SK-N-SH (cell line): Measurements from ENCODE around the gene NSDHL. TPM values are rescaled to one million over a fixed set of nuclear protein-coding genes. Genes with fewer than 3 reads are reported as not detected.

Source experiments
- CTCF ChIA-PET: fragments of 300-600, 350-600 bp; formaldehyde crosslinking; extraction: SDS; loops from one replicate; lab custom pipeline; 2021; lab: Yijun Ruan, JAX
- POLR2A ChIA-PET: fragments of 350-600 bp; sonication (Branson Sonifier 250); formaldehyde crosslinking; extraction: SDS; loops from one replicate; lab custom pipeline; 2020; ENCODE audit warnings: antibody characterized with exemption, inconsistent platforms; lab: Yijun Ruan, JAX
- DNase-seq: peaks from one replicate; pipeline ENCODE4 v3.0.0; 2012
- H2AFZ ChIP-seq: fragments of 200-600 bp; sonication (generic); 2 replicates; pipeline ENCODE4 v1.8.1; 2016; ENCODE audit warnings: antibody characterized with exemption, mild to moderate bottlenecking, low read depth
- H3F3A ChIP-seq: fragments of 200-600 bp; sonication (generic); replicated peaks from 2 replicates; pipeline ENCODE3; 2016; ENCODE audit warnings: antibody characterized with exemption, mild to moderate bottlenecking; ENCODE audit not compliant: insufficient read depth
- H3K27ac ChIP-seq, 2 experiments: fragments of 200-500 bp in 1 of 2; fragments of 200-600 bp in 1 of 2; sonication (Bioruptor generic) in 1 of 2; sonication (generic), shearing (Covaris generic) in 1 of 2; 2 replicates each; pipeline versions ENCODE4 v1.5.1 to v1.6.1; 2014 to 2016; ENCODE audit warnings: low read depth in 2 of 2, inconsistent platforms in 1 of 2, low read length in 1 of 2, mild to moderate bottlenecking in 1 of 2, mixed read lengths in 1 of 2
- H3K27me3 ChIP-seq: fragments of 200-600 bp; sonication (generic), shearing (Covaris generic); 2 replicates; pipeline ENCODE4 v1.6.1; 2016; ENCODE audit warnings: mixed run types; ENCODE audit not compliant: insufficient read depth
- H3K36me3 ChIP-seq, 2 experiments: fragments of 200-500 bp in 1 of 2; fragments of 200-600 bp in 1 of 2; sonication (Bioruptor generic) in 1 of 2; sonication (generic) in 1 of 2; replicated peaks in 1 of 2; 2 replicates each; pipeline versions ENCODE3 to v1.5.1; 2014 to 2016; ENCODE audit warnings: low read length in 1 of 2, mild to moderate bottlenecking in 1 of 2; ENCODE audit not compliant: insufficient read depth in 2 of 2, control insufficient read depth in 1 of 2
- H3K4me1 ChIP-seq, 2 experiments: fragments of 200-500 bp in 1 of 2; fragments of 200-600 bp in 1 of 2; sonication (Bioruptor generic) in 1 of 2; sonication (generic), shearing (Covaris generic) in 1 of 2; 2 replicates each; pipeline versions ENCODE4 v1.5.1 to v1.6.1; 2014 to 2016; ENCODE audit warnings: low read depth in 1 of 2, low read length in 1 of 2, mixed run types in 1 of 2; ENCODE audit not compliant: insufficient read depth in 2 of 2, control insufficient read depth in 1 of 2
- H3K4me2 ChIP-seq: fragments of 200-600 bp; sonication (generic), shearing (Covaris generic); 2 replicates; pipeline ENCODE4 v1.6.1; 2017; ENCODE audit warnings: mixed run types
- H3K4me3 ChIP-seq, 2 experiments: fragments of 200-500 bp in 1 of 2; fragments of 200-600 bp in 1 of 2; sonication (Bioruptor generic) in 1 of 2; sonication (generic), shearing (Covaris generic) in 1 of 2; 2 replicates each; pipeline versions ENCODE4 v1.5.1 to v1.8.1; 2014 to 2016; ENCODE audit warnings: low read depth in 2 of 2, inconsistent platforms in 1 of 2, low read length in 1 of 2, mild to moderate bottlenecking in 1 of 2, mixed read lengths in 1 of 2, moderate library complexity in 1 of 2
- H3K79me2 ChIP-seq: fragments of 200-600 bp; sonication (generic); 2 replicates; pipeline ENCODE4 v1.8.1; 2017; ENCODE audit warnings: mild to moderate bottlenecking; ENCODE audit not compliant: insufficient read depth
- H3K9ac ChIP-seq: fragments of 200-600 bp; sonication (generic); 2 replicates; pipeline ENCODE4 v1.6.1; 2017; ENCODE audit warnings: mixed run types
- H3K9me2 ChIP-seq: fragments of 200-600 bp; sonication (generic); 2 replicates; pipeline ENCODE4 v1.6.1; 2017; ENCODE audit warnings: mixed run types
- H3K9me3 ChIP-seq: fragments of 200-600 bp; sonication (generic); 2 replicates; pipeline ENCODE4 v1.6.1; 2017; ENCODE audit warnings: mixed run types, mild to moderate bottlenecking, moderate library complexity
- H4K20me1 ChIP-seq: fragments of 200-600 bp; sonication (generic); 2 replicates; pipeline ENCODE4 v1.6.1; 2017; ENCODE audit warnings: mild to moderate bottlenecking, mixed run types; ENCODE audit not compliant: insufficient read depth
- EZH2phosphoT487 ChIP-seq: fragments of 200-600 bp; sonication (generic); IDR thresholded peaks from 2 replicates; pipeline ENCODE4 v1.6.1; 2017; ENCODE audit warnings: low read depth, mixed run types, mild to moderate bottlenecking, antibody characterized with exemption, moderate library complexity, borderline replicate concordance
- FOSL2 ChIP-seq: IDR thresholded peaks from 2 replicates; pipeline ENCODE4 v1.4.0; 2012; ENCODE audit warnings: low read depth, mild to moderate bottlenecking, moderate library complexity, borderline replicate concordance
- FOXM1 ChIP-seq: IDR thresholded peaks from 2 replicates; pipeline ENCODE4 v1.4.0; 2012; ENCODE audit warnings: low read depth, mild to moderate bottlenecking
- GABPA ChIP-seq: IDR thresholded peaks from 2 replicates; pipeline ENCODE4 v1.4.0; 2012; ENCODE audit warnings: low read depth, mild to moderate bottlenecking
- JUND ChIP-seq: IDR thresholded peaks from 2 replicates; pipeline ENCODE4 v1.4.0; 2012
- MEF2A ChIP-seq: IDR thresholded peaks from 2 replicates; pipeline ENCODE4 v1.4.0; 2012; ENCODE audit warnings: low read depth, borderline replicate concordance
- MXI1 ChIP-seq: IDR thresholded peaks from 2 replicates; pipeline ENCODE4 v1.6.1; 2012; ENCODE audit warnings: mild to moderate bottlenecking, low read depth, low read length, improper control_type of control experiment
- NRF1 ChIP-seq: IDR thresholded peaks from 2 replicates; pipeline ENCODE4 v1.6.1; 2012; ENCODE audit warnings: low read depth, mild to moderate bottlenecking, low read length
- RAD21 ChIP-seq: IDR thresholded peaks from 2 replicates; pipeline ENCODE4 v1.6.1; 2012; ENCODE audit warnings: mild to moderate bottlenecking, low read length
- RFX5 ChIP-seq: IDR thresholded peaks from 2 replicates; pipeline ENCODE4 v1.6.1; 2012; ENCODE audit warnings: mild to moderate bottlenecking, improper control_type of control experiment, low read length
- SIN3A ChIP-seq: IDR thresholded peaks from 2 replicates; pipeline ENCODE4 v1.6.1; 2012; ENCODE audit warnings: low read depth, mild to moderate bottlenecking, low read length, moderate library complexity, borderline replicate concordance
- SMC3 ChIP-seq: IDR thresholded peaks from 2 replicates; pipeline ENCODE4 v1.6.1; 2012; ENCODE audit warnings: low read depth, low read length, improper control_type of control experiment
- TAF1 ChIP-seq: IDR thresholded peaks from 2 replicates; pipeline ENCODE4 v1.6.1; 2012; ENCODE audit warnings: low read depth, mild to moderate bottlenecking, low read length, moderate library complexity, borderline replicate concordance
- TEAD4 ChIP-seq: IDR thresholded peaks from 2 replicates; pipeline ENCODE4 v1.4.0; 2012; ENCODE audit warnings: mild to moderate bottlenecking, borderline replicate concordance; ENCODE audit not compliant: insufficient read depth
- WGBS: methylation state at CpG from one replicate; pipeline ENCODE4 v1.1.6; 2017; ENCODE audit warnings: low lambda C conversion rate; 5-methylcytosine and 5-hydroxymethylcytosine counted together
- polyA plus RNA-seq, 3 experiments: library from polyadenylated mRNA; depleted of rRNA; stranded (reverse); fragments of >200 nt; gene quantifications; 2 replicates each; pipeline ENCODE4 v1.2.3, GENCODE V29; 2012
- TF ChIP-seq, protein P1 (sequence below): IDR thresholded peaks from 2 replicates; pipeline ENCODE4 v1.4.0; 2012; ENCODE audit warnings: low read depth, borderline replicate concordance
- TF ChIP-seq, protein P2 (sequence below): fragments of 150-350 bp; IDR thresholded peaks from 2 replicates; pipeline ENCODE4 v1.6.1; 2017; ENCODE audit warnings: antibody characterized with exemption, low read length, low read depth, borderline replicate concordance
- TF ChIP-seq, protein P3 (sequence below): IDR thresholded peaks from 2 replicates; pipeline ENCODE4 v1.4.0; 2012; ENCODE audit warnings: low read depth

Gene NSDHL
- polyA plus RNA-seq, 1 of the 3 experiments (the other 2 are of a cell fraction) = 24.8 TPM

DNA sequence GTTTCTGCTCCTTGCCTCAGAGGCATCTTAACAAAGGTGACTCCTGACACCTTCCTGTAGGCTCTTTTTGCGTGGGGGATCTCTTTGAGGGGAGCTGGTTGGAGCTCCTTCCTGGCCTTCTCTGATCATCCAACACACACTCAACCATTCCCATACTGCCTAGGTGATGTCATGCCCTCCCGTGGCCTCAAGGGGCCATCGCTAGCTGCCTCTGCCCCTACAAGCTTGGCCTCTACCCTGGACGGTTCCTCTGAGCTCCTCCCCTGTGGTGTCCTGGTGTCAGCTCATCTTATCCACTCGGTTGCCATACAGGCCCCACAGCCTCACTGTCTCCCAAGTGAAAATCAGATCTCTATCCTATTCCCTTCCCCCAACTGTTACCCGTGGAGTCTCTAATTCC, 53.3 kb downstream of the NSDHL start:
- POLR2A ChIA-PET = no interaction called here
- no peak for DNase-seq

DNA sequence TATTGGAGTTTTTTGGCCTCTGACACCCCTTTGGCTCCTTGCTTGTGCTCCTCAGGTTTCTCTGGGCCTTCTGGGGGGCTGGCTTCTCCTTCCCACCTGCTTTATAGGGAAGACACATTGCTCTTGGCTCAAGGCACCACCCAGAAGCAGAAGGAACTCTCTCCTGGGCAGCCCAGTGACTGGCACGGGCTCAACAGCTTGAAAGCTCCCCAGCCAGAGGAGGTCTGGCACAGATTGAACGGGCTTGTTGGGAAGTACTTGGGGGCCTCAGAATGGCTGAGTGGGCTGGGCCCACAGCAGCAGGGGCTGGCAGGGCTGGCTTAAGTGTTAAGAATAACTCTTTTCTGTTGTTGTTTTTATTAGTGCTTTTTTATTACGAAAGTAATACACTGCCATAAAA, 55.9 kb downstream of the NSDHL start:
- ChIA-PET CTCF (interaction anchor here (0.5 to 1.1 kb wide), 2 partner anchors 15 to 148 kb away, joined by 3 read pairs; no protein-coding TSS in a partner anchor), POLR2A (no interaction called here)
- Histone ChIP-seq H3K27ac (no peak overlapping the region), H3K9me3 (no peaks in the 10 kb centered on the region), H2AFZ (no peak overlapping the region), H3K27me3 (peaks cover 69% of the 10 kb centered on the region), H3K4me3 (no peak overlapping the region), H3K9ac (no peak overlapping the region), H3F3A (no peaks in the 10 kb centered on the region), H3K79me2 (no peaks in the 10 kb centered on the region), H3K4me2 (no peak overlapping the region), H3K4me1 (no peaks in the 10 kb centered on the region), H3K36me3 (no peaks in the 10 kb centered on the region), H4K20me1 (no peaks in the 10 kb centered on the region), H3K9me2 (no peaks in the 10 kb centered on the region)
- WGBS = 15% methylated on average over 3 of the region's 3 CpGs
- DNase-seq = no peak
- TF ChIP-seq SIN3A = no peak
- TF ChIP-seq, protein P1, sequence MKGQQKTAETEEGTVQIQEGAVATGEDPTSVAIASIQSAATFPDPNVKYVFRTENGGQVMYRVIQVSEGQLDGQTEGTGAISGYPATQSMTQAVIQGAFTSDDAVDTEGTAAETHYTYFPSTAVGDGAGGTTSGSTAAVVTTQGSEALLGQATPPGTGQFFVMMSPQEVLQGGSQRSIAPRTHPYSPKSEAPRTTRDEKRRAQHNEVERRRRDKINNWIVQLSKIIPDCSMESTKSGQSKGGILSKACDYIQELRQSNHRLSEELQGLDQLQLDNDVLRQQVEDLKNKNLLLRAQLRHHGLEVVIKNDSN = no peak
- TF ChIP-seq MXI1 = no peak

More for the DNA sequence above, 53.3 kb downstream of the NSDHL start:
- H4K20me1 ChIP-seq = no peaks in the 10 kb centered on the region
- H3K4me1 ChIP-seq = no peaks in the 10 kb centered on the region
- H3K36me3 ChIP-seq = no peaks in the 10 kb centered on the region
- H3F3A ChIP-seq = no peaks in the 10 kb centered on the region
- H3K9ac ChIP-seq = no peak overlapping the region
- H2AFZ ChIP-seq = no peak overlapping the region
- no peaks in the 10 kb centered on the region for H3K9me2 ChIP-seq
- H3K27ac ChIP-seq = no peak overlapping the region
- TF ChIP-seq FOXM1 (no peak), MXI1 (no peak), EZH2phosphoT487 (no peak), TEAD4 (no peak), GABPA (no peak), SMC3 (no peak), TAF1 (no peak), RFX5 (no peak), MEF2A (no peak), RAD21 (no peak), JUND (no peak), FOSL2 (no peak), NRF1 (no peak)
- TF ChIP-seq, protein P1 = no peak
- TF ChIP-seq, protein P2, sequence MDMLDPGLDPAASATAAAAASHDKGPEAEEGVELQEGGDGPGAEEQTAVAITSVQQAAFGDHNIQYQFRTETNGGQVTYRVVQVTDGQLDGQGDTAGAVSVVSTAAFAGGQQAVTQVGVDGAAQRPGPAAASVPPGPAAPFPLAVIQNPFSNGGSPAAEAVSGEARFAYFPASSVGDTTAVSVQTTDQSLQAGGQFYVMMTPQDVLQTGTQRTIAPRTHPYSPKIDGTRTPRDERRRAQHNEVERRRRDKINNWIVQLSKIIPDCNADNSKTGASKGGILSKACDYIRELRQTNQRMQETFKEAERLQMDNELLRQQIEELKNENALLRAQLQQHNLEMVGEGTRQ = no peak
- TF ChIP-seq, protein P3, sequence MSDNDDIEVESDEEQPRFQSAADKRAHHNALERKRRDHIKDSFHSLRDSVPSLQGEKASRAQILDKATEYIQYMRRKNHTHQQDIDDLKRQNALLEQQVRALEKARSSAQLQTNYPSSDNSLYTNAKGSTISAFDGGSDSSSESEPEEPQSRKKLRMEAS = no peak
- TF ChIP-seq, all 33 proteins: peak for 0
- Histone ChIP-seq H3K4me2 (no peak overlapping the region), H3K27me3 (peaks cover 59% of the 10 kb centered on the region; the same call in 1 of the 2 replicates), H3K79me2 (no peaks in the 10 kb centered on the region), H3K4me3 (no peak overlapping the region), H3K9me3 (no peaks in the 10 kb centered on the region)
- CTCF ChIA-PET = interaction anchor here (0.9 to 1.5 kb wide), 2 partner anchors 9 to 29 kb away, joined by 3 to 4 read pairs; no protein-coding TSS in a partner anchor
- WGBS = 11% methylated on average over 6 of the region's 6 CpGs
